ENCODE measurements around the gene EZH1.
A peak's percentile ranks its signal among the peaks of the same experiment; 100 is the strongest.
"Not testable (repeated sequence)": the region's sequence is repeated elsewhere in the genome, so short reads cannot be mapped to it uniquely, and the experiment has no call there.

The EZH1 gene

GRCh38 chr17:42773290-42774035, 28.6 kb upstream of the EZH1 start, which contains the start of gene VPS25:
TSS of gene VPS25 (plus strand) at chr17:42773449. CDS start at chr17:42773476, 27 bp downstream.
- Histone ChIP-seq H3K36me3 (ENCODE audit: control insufficient read depth in 4 of 4, insufficient read depth in 4 of 4, low read length in 3 of 4) (peaks cover 0 to 24% (median 14%) of the 10 kb centered on the region in 4 experiments), H3K9me3 (ENCODE audit: control extremely low read depth in 1 of 5, control insufficient read depth in 4 of 5, insufficient read depth in 2 of 5, low read depth in 1 of 5, low read length in 4 of 5) (no peaks in the 10 kb centered on the region), H3K4me3 (ENCODE audit: control insufficient read depth in 1 of 7, extremely low read depth in 1 of 7, insufficient read depth in 4 of 7, low read depth in 2 of 7, low read length in 6 of 7) (peak within 1 kb of the TSS; percentile 79 to 99 (median 91)), H3K4me1 (ENCODE audit: control extremely low read depth in 1 of 4, control insufficient read depth in 4 of 4, insufficient read depth in 4 of 4, low read length in 3 of 4) (peaks cover 0 to 15% (median 14%) of the 10 kb centered on the region in 4 experiments), H3K27ac (ENCODE audit: insufficient read depth in 1 of 2, low read depth in 1 of 2, low read length in 2 of 2, poor library complexity in 1 of 2, severe bottlenecking in 2 of 2) (peak within 1 kb of the TSS in 1 of 2 experiments; percentile 80), H3K27me3 (replicated peaks in 2 of 5; ENCODE audit: control insufficient read depth in 4 of 5, insufficient read depth in 5 of 5, low read length in 4 of 5) (no peaks in the 10 kb centered on the region)
- DNase-seq = peak; percentile 43 to 58 (median 51)
- POLR2A ChIA-PET = interaction anchor here (0.6 to 1.3 kb wide), 5 partner anchors 12 to 177 kb away, joined by 3 to 6 read pairs (median 4); partner anchors contain the start of gene BECN1
- WGBS (ENCODE audit: insufficient coverage) = 3% methylated on average over 18 of the region's 39 CpGs
- CTCF ChIA-PET = interaction anchor here (0.8 to 2.2 kb wide), 5 partner anchors 10 to 195 kb away, joined by 3 to 10 read pairs (median 3); partner anchors contain the start of gene RAMP2

GRCh38 chr17:42772945-42773289, 28.1 kb upstream of the EZH1 start:
- Histone ChIP-seq H3K4me1 (ENCODE audit: control extremely low read depth in 1 of 4, control insufficient read depth in 4 of 4, insufficient read depth in 4 of 4, low read length in 3 of 4) (peaks cover 0 to 15% (median 14%) of the 10 kb centered on the region in 4 experiments), H3K9me3 (ENCODE audit: control extremely low read depth in 1 of 5, control insufficient read depth in 4 of 5, insufficient read depth in 2 of 5, low read depth in 1 of 5, low read length in 4 of 5) (no peaks in the 10 kb centered on the region), H3K4me3 (ENCODE audit: control insufficient read depth in 1 of 7, extremely low read depth in 1 of 7, insufficient read depth in 4 of 7, low read depth in 2 of 7, low read length in 6 of 7) (peak overlapping the region; percentile 79 to 99 (median 91)), H3K27ac (ENCODE audit: insufficient read depth in 1 of 2, low read depth in 1 of 2, low read length in 2 of 2, poor library complexity in 1 of 2, severe bottlenecking in 2 of 2) (peak overlapping the region in 1 of 2 experiments; percentile 80), H3K36me3 (ENCODE audit: control insufficient read depth in 4 of 4, insufficient read depth in 4 of 4, low read length in 3 of 4) (peaks cover 0 to 19% (median 12%) of the 10 kb centered on the region in 4 experiments), H3K27me3 (replicated peaks in 2 of 5; ENCODE audit: control insufficient read depth in 4 of 5, insufficient read depth in 5 of 5, low read length in 4 of 5) (peaks cover 0 to under 1% (median 0%) of the 10 kb centered on the region in 5 experiments)
- WGBS (ENCODE audit: insufficient coverage) = 3% methylated on average over 3 of the region's 3 CpGs
- ChIA-PET POLR2A (interaction anchor here (0.6 to 1.3 kb wide), 3 partner anchors 13 to 57 kb away, joined by 3 to 6 read pairs (median 4); partner anchors contain the start of gene BECN1), CTCF (interaction anchor here (0.8 to 2.2 kb wide), 5 partner anchors 9 to 194 kb away, joined by 3 to 10 read pairs (median 3); partner anchors contain the start of gene RAMP2)
- no peak for DNase-seq

- H3K36me3 ChIP-seq (ENCODE audit: control insufficient read depth in 4 of 4, insufficient read depth in 4 of 4, low read length in 3 of 4); H3K27me3 ChIP-seq (replicated peaks in 2 of 5; ENCODE audit: control insufficient read depth in 4 of 5, insufficient read depth in 5 of 5, low read length in 4 of 5); H3K27ac ChIP-seq (ENCODE audit: insufficient read depth in 1 of 2, low read depth in 1 of 2, low read length in 2 of 2, poor library complexity in 1 of 2, severe bottlenecking in 2 of 2); POLR2A ChIA-PET; H3K4me3 ChIP-seq (ENCODE audit: control insufficient read depth in 1 of 7, extremely low read depth in 1 of 7, insufficient read depth in 4 of 7, low read depth in 2 of 7, low read length in 6 of 7); DNase-seq; H3K9me3 ChIP-seq (ENCODE audit: control extremely low read depth in 1 of 5, control insufficient read depth in 4 of 5, insufficient read depth in 2 of 5, low read depth in 1 of 5, low read length in 4 of 5): not testable (repeated sequence)
- CTCF ChIA-PET = interaction anchor here (0.6 kb wide), 1 partner anchor 25 kb away, joined by 3 read pairs; no protein-coding TSS in a partner anchor
- WGBS (ENCODE audit: insufficient coverage) = 90% methylated on average over 7 of the region's 10 CpGs
- H3K4me1 ChIP-seq (ENCODE audit: control extremely low read depth in 1 of 4, control insufficient read depth in 4 of 4, insufficient read depth in 4 of 4, low read length in 3 of 4) = peaks cover 0 to 15% (median 14%) of the 10 kb centered on the region in 4 experiments
These were observed 25.1 kb upstream of the EZH1 start for GRCh38 chr17:42769964-42770363.

GRCh38 chr17:42768006-42768405, 23.2 kb upstream of the EZH1 start:
- CTCF ChIA-PET; DNase-seq; H3K27me3 ChIP-seq (replicated peaks in 2 of 5; ENCODE audit: control insufficient read depth in 4 of 5, insufficient read depth in 5 of 5, low read length in 4 of 5); H3K9me3 ChIP-seq (ENCODE audit: control extremely low read depth in 1 of 5, control insufficient read depth in 4 of 5, insufficient read depth in 2 of 5, low read depth in 1 of 5, low read length in 4 of 5); H3K27ac ChIP-seq (ENCODE audit: insufficient read depth in 1 of 2, low read depth in 1 of 2, low read length in 2 of 2, poor library complexity in 1 of 2, severe bottlenecking in 2 of 2); H3K4me1 ChIP-seq (ENCODE audit: control extremely low read depth in 1 of 4, control insufficient read depth in 4 of 4, insufficient read depth in 4 of 4, low read length in 3 of 4); POLR2A ChIA-PET; H3K36me3 ChIP-seq (ENCODE audit: control insufficient read depth in 4 of 4, insufficient read depth in 4 of 4, low read length in 3 of 4); H3K4me3 ChIP-seq (ENCODE audit: control insufficient read depth in 1 of 7, extremely low read depth in 1 of 7, insufficient read depth in 4 of 7, low read depth in 2 of 7, low read length in 6 of 7): not testable (repeated sequence)
- WGBS (ENCODE audit: insufficient coverage) = 87% methylated on average over 4 of the region's 9 CpGs

GRCh38 chr17:42767512-42767911, 22.7 kb upstream of the EZH1 start:
- peaks cover 0 to 1% (median under 1%) of the 10 kb centered on the region in 4 experiments for H3K4me1 ChIP-seq (ENCODE audit: control extremely low read depth in 1 of 4, control insufficient read depth in 4 of 4, insufficient read depth in 4 of 4, low read length in 3 of 4)
- H3K36me3 ChIP-seq (ENCODE audit: control insufficient read depth in 4 of 4, insufficient read depth in 4 of 4, low read length in 3 of 4) = no peaks in the 10 kb centered on the region
- no peaks in the 10 kb centered on the region for H3K9me3 ChIP-seq (ENCODE audit: control extremely low read depth in 1 of 5, control insufficient read depth in 4 of 5, insufficient read depth in 2 of 5, low read depth in 1 of 5, low read length in 4 of 5)
- no peak for DNase-seq
- ChIA-PET CTCF (interaction anchor here (0.6 kb wide), 1 partner anchor 41 kb away, joined by 4 read pairs; no protein-coding TSS in a partner anchor), POLR2A (no interaction called here)
- H3K27me3 ChIP-seq (replicated peaks in 2 of 5; ENCODE audit: control insufficient read depth in 4 of 5, insufficient read depth in 5 of 5, low read length in 4 of 5) = peaks cover 0 to 5% (median 0%) of the 10 kb centered on the region in 5 experiments
- no peak overlapping the region for H3K27ac ChIP-seq (ENCODE audit: insufficient read depth in 1 of 2, low read depth in 1 of 2, low read length in 2 of 2, poor library complexity in 1 of 2, severe bottlenecking in 2 of 2)
- H3K4me3 ChIP-seq (ENCODE audit: control insufficient read depth in 1 of 7, extremely low read depth in 1 of 7, insufficient read depth in 4 of 7, low read depth in 2 of 7, low read length in 6 of 7) = no peak overlapping the region

- 97% methylated on average over 5 of the region's 6 CpGs for WGBS (ENCODE audit: insufficient coverage)
- ChIA-PET CTCF (interaction anchor here (1.2 to 1.3 kb wide), 2 partner anchors 183 to 188 kb away, joined by 3 to 4 read pairs; partner anchors contain the start of gene PSMC3IP), POLR2A (no interaction called here)
- no peak for DNase-seq
- no peak overlapping the region for H3K27ac ChIP-seq (ENCODE audit: insufficient read depth in 1 of 2, low read depth in 1 of 2, low read length in 2 of 2, poor library complexity in 1 of 2, severe bottlenecking in 2 of 2)
- peaks cover 0 to 7% (median 5%) of the 10 kb centered on the region in 4 experiments for H3K4me1 ChIP-seq (ENCODE audit: control extremely low read depth in 1 of 4, control insufficient read depth in 4 of 4, insufficient read depth in 4 of 4, low read length in 3 of 4)
- H3K36me3 ChIP-seq (ENCODE audit: control insufficient read depth in 4 of 4, insufficient read depth in 4 of 4, low read length in 3 of 4) = no peaks in the 10 kb centered on the region
- H3K27me3 ChIP-seq (replicated peaks in 2 of 5; ENCODE audit: control insufficient read depth in 4 of 5, insufficient read depth in 5 of 5, low read length in 4 of 5) = peaks cover 0 to 19% (median 8%) of the 10 kb centered on the region in 5 experiments
- H3K4me3 ChIP-seq (ENCODE audit: control insufficient read depth in 1 of 7, extremely low read depth in 1 of 7, insufficient read depth in 4 of 7, low read depth in 2 of 7, low read length in 6 of 7) = no peak overlapping the region
- H3K9me3 ChIP-seq (ENCODE audit: control extremely low read depth in 1 of 5, control insufficient read depth in 4 of 5, insufficient read depth in 2 of 5, low read depth in 1 of 5, low read length in 4 of 5) = no peaks in the 10 kb centered on the region
These were observed 21.3 kb upstream of the EZH1 start for GRCh38 chr17:42766124-42766523.

- H3K4me1 ChIP-seq (ENCODE audit: control extremely low read depth in 1 of 4, control insufficient read depth in 4 of 4, insufficient read depth in 4 of 4, low read length in 3 of 4) = peaks cover 0 to 14% (median 11%) of the 10 kb centered on the region in 4 experiments
- no peak overlapping the region for H3K27ac ChIP-seq (ENCODE audit: insufficient read depth in 1 of 2, low read depth in 1 of 2, low read length in 2 of 2, poor library complexity in 1 of 2, severe bottlenecking in 2 of 2)
- ChIA-PET CTCF (interaction anchor here (0.7 to 3.4 kb wide), 8 partner anchors 10 to 183 kb away, joined by 3 to 23 read pairs (median 5); partner anchors contain the start of genes PSMC3IP, RETREG3 and VPS25), POLR2A (no interaction called here)
- WGBS (ENCODE audit: insufficient coverage) = 69% methylated on average over 8 of the region's 12 CpGs
- peaks cover 2 to 44% (median 20%) of the 10 kb centered on the region in 5 experiments for H3K27me3 ChIP-seq (replicated peaks in 2 of 5; ENCODE audit: control insufficient read depth in 4 of 5, insufficient read depth in 5 of 5, low read length in 4 of 5)
- H3K4me3 ChIP-seq (ENCODE audit: control insufficient read depth in 1 of 7, extremely low read depth in 1 of 7, insufficient read depth in 4 of 7, low read depth in 2 of 7, low read length in 6 of 7) = peak overlapping the region in 2 of 7 experiments; percentile 16 to 62
- DNase-seq = no peak
- H3K9me3 ChIP-seq (ENCODE audit: control extremely low read depth in 1 of 5, control insufficient read depth in 4 of 5, insufficient read depth in 2 of 5, low read depth in 1 of 5, low read length in 4 of 5) = no peaks in the 10 kb centered on the region
- H3K36me3 ChIP-seq (ENCODE audit: control insufficient read depth in 4 of 4, insufficient read depth in 4 of 4, low read length in 3 of 4) = no peaks in the 10 kb centered on the region
These were observed 16.8 kb upstream of the EZH1 start for GRCh38 chr17:42761638-42762037.
